ENCODE measurements around the gene DUSP9.
"Not testable (repeated sequence)": the region's sequence is repeated elsewhere in the genome, so short reads cannot be mapped to it uniquely, and the experiment has no call there.

DUSP9 gene

GRCh38 chrX:153689654-153690465 is 42.9 kb downstream of the DUSP9 start:
- no peak for DNase-seq (ENCODE audit: low read depth in 3 of 3, low spot score in 1 of 3)

DNA sequence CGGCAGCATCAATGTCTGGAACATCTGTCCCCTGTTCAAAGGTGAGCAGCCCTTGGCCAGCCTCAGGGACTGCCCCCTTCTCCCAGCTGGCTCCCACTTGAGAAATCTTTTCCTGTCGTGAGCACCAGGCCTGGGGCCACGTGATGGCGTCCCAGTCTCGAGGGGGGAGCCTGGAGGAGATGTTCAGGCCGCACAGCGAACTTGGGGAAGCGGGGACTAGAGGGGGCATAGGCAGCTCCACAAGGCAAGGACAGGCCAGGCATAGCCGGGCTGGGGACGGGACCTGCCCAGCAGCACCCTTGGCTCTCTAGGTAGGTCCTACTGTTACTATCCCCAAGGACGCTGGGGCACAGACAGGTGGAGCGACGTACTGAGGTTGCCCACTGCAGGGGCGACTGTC is 43.5 kb downstream of the DUSP9 start:
- no peak for DNase-seq (ENCODE audit: low read depth in 3 of 3, low spot score in 1 of 3)

- not testable (repeated sequence) for DNase-seq (ENCODE audit: low read depth in 3 of 3, low spot score in 1 of 3)
Observed at GRCh38 chrX:153691032-153691827, 44.2 kb downstream of the DUSP9 start.

DNA sequence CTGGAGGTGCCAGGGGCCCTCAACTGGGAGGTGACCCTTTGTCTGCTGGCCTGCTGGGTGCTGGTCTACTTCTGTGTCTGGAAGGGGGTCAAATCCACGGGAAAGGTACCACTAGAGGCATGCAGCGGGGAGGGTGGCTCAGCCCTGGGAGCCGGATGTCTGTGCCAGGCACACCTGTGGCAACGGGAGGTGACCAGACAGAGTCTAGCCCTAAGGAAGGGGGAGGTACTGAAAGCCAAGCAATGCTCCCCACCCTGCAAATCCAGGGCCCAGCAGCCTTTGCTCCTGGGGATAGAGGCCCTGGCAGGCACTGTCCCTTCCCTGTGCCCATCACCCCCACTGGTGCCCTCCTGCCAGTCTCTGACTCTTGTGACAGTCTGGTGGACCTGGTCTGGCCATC is 45.0 kb downstream of the DUSP9 start:
- no peak for DNase-seq (ENCODE audit: low read depth in 3 of 3, low spot score in 1 of 3)

DNA sequence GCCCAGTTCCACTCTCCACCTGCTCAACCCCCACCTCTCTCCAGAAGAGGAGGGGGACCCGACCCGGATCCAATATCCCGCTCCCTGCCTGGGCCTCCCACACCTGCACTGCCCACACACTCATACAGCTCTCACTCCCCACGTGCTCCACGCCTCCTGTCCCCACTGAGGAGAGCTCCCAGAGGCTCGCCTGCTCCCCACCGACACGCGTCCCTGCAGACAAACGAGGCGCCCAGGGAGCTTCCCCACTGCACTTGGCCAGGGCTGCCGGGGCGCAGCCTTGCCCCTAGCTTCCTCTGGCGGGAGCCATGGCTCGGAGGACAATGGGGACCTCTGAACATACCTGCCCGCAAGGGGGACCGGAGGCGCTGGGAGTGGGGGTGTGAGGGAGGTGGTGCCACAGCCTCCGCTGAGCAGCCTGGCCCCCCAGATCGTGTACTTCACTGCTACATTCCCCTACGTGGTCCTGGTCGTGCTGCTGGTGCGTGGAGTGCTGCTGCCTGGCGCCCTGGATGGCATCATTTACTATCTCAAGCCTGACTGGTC is 45.7 kb downstream of the DUSP9 start:
- DNase-seq (ENCODE audit: low read depth in 3 of 3, low spot score in 1 of 3): no peak

DNA sequence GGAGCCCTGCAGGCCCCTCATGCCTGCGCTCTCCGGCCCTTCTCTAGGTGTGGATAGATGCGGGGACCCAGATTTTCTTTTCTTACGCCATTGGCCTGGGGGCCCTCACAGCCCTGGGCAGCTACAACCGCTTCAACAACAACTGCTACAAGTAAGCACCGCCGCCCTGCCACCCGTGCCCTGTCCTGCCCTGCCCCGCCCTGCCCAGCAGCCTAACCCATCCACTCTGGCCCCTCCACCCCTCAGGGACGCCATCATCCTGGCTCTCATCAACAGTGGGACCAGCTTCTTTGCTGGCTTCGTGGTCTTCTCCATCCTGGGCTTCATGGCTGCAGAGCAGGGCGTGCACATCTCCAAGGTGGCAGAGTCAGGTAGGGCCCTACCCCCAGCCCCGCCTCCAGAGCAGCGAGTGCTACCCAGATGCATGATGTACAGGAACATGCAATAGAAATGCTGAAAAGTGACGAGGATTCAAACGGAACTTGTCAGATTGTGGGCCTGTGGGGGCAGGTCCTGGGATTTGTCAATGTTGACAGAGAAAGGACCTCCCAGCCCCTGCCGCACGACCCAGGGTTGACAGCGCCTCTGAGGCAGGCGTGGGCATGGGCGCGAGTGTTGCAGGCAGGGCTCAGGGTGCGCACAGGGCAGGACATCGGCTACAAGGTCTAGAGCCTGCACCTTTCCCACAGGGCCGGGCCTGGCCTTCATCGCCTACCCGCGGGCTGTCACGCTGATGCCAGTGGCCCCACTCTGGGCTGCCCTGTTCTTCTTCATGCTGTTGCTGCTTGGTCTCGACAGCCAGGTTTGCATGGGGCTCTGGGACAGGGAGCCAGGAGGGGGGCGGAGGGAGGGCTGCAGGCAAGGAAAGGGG is 46.4 kb downstream of the DUSP9 start:
- DNase-seq (ENCODE audit: low read depth in 3 of 3, low spot score in 1 of 3): no peak

DNA sequence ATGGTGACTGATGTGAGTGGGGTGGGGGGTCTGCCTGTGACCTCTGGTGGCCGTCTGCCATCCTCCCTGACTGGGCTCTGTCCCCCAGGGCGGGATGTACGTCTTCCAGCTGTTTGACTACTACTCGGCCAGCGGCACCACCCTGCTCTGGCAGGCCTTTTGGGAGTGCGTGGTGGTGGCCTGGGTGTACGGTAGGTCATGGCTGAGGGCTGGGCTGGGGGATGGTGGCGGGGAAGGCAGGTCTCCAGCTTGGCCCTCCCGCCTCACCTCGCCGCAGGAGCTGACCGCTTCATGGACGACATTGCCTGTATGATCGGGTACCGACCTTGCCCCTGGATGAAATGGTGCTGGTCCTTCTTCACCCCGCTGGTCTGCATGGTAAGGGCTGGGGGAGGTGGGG is 47.3 kb downstream of the DUSP9 start:
- DNase-seq (ENCODE audit: low read depth in 3 of 3, low spot score in 1 of 3): not testable (repeated sequence)

DNA sequence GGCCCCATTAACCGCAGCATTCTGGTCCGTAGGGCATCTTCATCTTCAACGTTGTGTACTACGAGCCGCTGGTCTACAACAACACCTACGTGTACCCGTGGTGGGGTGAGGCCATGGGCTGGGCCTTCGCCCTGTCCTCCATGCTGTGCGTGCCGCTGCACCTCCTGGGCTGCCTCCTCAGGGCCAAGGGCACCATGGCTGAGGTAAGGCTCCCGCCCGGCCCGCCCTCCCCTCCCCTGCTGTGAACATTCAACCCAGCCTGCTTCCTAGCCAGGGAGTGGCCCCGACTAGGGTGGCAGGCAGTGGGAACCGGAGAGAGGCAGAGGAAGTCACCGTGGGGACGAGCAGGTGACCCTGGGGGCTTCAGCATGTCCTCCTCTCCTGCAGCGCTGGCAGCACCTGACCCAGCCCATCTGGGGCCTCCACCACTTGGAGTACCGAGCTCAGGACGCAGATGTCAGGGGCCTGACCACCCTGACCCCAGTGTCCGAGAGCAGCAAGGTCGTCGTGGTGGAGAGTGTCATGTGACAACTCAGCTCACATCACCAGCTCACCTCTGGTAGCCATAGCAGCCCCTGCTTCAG is 47.8 kb downstream of the DUSP9 start:
- no peak for DNase-seq (ENCODE audit: low read depth in 3 of 3, low spot score in 1 of 3)

DNA sequence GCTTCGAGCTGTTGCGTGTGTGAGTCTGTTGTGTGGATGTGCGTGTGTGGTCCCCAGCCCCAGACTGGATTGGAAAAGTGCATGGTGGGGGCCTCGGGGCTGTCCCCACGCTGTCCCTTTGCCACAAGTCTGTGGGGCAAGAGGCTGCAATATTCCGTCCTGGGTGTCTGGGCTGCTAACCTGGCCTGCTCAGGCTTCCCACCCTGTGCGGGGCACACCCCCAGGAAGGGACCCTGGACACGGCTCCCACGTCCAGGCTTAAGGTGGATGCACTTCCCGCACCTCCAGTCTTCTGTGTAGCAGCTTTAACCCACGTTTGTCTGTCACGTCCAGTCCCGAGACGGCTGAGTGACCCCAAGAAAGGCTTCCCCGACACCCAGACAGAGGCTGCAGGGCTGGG is 49.1 kb downstream of the DUSP9 start:
- DNase-seq (ENCODE audit: low read depth in 3 of 3, low spot score in 1 of 3): no peak

DNA sequence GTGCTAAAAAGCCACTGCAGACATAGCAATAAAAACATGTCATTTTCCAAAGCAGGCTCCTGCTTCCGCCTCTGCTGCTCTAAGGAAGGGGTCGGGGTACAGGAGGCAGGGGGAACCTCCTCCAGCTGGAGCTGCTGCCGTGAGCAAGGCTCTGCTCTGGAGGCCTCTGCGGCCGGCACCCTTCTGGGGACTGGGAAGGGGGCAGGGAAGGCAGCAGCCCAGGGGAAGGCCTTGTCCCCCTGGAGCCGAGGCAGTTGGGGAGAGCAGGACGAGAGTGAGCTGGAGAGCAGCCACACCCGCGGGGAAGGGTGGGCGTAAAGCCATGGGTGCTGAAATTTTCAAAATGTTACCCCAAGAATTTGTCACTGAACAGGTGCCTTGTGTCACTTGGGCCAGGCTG is 49.5 kb downstream of the DUSP9 start:
- not testable (repeated sequence) for DNase-seq (ENCODE audit: low read depth in 3 of 3, low spot score in 1 of 3)

GRCh38 chrX:153696986-153697722 is 50.2 kb downstream of the DUSP9 start:
- not testable (repeated sequence) for DNase-seq (ENCODE audit: low read depth in 3 of 3, low spot score in 1 of 3)

DNA sequence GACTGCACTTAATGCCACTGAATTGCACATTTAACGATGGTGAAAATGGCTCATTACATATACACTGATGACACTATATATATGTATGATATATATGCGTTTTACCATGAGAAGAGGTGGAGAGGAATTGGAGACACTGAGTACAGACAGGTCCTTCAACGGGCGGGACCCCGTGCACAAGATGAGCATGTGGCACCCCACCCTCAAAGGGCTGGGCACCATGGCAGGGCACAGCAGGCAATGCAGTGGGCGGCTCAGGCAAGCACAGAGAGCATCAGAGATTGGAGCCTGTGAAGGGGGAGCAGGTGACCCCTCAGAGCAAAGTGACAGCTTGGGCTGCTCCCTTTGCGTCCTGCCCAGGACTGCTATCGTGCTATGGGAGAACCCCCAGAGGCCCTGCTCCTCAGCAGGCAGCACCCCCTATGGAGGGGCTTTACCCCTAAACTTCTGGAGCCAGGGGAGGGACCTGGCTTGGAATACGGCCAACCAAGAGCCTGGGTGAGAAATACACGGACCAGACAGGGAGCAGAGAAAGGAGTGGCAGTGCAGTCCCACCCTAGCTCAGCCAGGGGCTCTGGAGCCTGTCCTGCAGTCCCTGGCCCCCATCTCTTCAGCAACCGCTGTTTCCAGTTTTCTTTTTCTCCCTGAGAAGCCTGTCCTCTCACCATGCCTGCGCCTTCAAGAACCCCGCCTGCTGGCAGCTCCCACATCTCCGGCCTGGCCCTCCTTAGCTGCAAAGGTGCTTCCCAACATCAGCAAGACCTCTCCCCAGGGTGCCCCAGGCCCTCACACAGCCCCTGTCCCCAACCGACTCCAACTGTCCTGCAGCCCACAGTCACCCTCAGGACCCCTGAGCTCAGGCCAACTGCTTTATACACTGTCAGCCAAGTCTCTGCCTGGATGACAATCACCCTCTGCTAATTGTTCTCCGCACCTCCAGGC is 51.2 kb downstream of the DUSP9 start:
- DNase-seq (ENCODE audit: low read depth in 3 of 3, low spot score in 1 of 3): no peak

- not testable (repeated sequence) for DNase-seq (ENCODE audit: low read depth in 3 of 3, low spot score in 1 of 3)
Observed at GRCh38 chrX:153699210-153699783, 52.3 kb downstream of the DUSP9 start.

DNA sequence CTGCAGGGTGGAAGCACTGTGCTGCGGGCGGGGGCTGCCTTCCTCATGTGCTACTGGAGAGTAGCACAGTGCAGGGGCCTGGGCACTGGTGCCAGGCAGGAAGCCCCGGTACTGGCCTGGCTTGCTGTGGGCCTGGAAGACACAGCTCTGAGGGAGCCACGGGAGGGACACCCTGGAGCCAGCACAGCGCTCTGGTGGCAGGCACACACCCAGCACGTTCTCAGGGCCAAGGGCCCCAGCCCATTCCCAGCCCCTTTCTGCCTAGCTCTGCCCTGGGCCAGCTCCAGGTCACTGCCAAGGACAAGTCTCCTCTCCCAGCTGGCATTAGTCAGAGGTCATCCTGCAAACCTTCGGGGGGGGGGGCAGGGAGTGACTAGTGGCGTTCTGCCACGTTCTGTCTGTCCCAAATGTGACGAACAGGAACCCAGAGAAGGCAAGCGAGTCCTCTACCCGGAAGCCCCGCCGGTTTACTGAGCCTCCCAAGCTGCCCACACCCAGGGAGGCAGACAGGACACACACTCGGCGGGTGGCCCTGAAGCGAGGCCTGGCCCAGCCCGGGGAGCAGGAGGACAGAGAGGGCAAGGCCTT is 52.9 kb downstream of the DUSP9 start:
- not testable (repeated sequence) for DNase-seq (ENCODE audit: low read depth in 3 of 3, low spot score in 1 of 3)

DNA sequence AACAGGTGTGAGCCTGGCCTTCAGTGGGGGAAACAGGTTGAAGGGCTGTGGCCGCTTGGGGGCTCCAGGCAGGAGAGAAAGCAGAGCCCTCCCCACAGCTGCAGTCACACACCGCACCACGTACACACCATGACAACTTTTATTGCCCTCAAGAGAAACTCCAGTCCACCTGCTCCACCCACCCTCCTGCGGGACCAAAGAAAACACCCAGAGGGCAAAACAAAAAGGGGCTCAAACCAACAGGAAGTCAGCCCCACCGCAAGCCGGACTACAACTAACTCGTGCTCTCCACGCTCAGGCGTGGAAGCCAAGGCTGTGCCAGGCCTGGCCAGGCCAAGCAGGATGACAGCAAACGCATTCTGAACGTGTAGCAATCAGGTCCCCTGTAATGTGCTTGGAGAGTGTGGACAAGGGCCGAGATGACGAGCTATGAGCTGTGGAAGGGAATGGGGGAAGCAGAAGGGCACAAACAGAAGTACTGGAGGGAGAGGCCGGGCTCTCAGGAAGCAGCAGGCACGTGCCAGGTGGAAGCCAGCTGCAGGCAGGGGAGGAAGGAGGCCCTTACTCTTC is 53.5 kb downstream of the DUSP9 start:
- no peak for DNase-seq (ENCODE audit: low read depth in 3 of 3, low spot score in 1 of 3)

Data from stimulated activated CD4-positive, alpha-beta T cell treated with anti-CD3 and anti-CD28 coated beads, TNF-alpha, amount 100 ng/mL, for 1 hour (primary cell).